Loucy (cell line): ENCODE measurements around the gene C2CD3.

ENCODE experiments used
- CTCF ChIP-seq: fragments of 200-600 bp; sonication (generic); conservative IDR thresholded peaks from 2 replicates; pipeline ENCODE4 v1.5.1; 2014; ENCODE audit warnings: mild to moderate bottlenecking, antibody characterized with exemption, low read length
- EZH2phosphoT487 ChIP-seq: fragments of 200-600 bp; IDR thresholded peaks from 2 replicates; pipeline ENCODE4 v1.6.1; 2018; ENCODE audit warnings: antibody characterized with exemption, mild to moderate bottlenecking, moderate library complexity, borderline replicate concordance

DNA sequence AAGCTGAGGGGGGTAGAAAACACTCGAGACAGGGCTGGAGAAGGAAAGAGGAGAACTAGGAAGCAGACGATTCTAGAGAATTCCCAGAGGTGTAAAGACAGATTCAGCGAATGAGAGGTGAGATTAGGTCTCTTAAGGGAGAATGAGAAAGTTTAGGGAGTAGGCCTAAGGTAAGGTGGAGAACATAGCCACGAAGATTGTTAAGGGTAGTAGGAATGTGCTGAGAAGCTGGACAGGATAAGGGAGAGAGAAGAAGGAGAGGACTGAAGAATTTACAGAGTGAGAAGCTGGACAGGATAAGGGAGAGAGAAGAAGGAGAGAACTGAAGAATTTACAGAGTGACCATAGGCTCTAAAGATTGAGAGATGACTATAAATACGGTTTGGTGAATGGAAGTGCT lies 1.2 kb upstream of the C2CD3 start:
- TF ChIP-seq CTCF (no peak), EZH2phosphoT487 (no peak)
